HG03354 (cell line): ENCODE data around the gene WBP2.
"Not testable (repeated sequence)": the region's sequence is repeated elsewhere in the genome, so short reads cannot be mapped to it uniquely, and the experiment has no call there.

ENCODE experiments used
- ATAC-seq: cut with Tn5 transposase; IDR thresholded peaks from one replicate; pipeline ENCODE4 v1.9.1; 2021; ENCODE audit warnings: mild to moderate bottlenecking; ENCODE audit not compliant: unreplicated experiment, poor library complexity, severe bottlenecking

WBP2 gene

GRCh38 chr17:75870228-75870627 lies 15.1 kb upstream of the WBP2 start:
- not testable (repeated sequence) for ATAC-seq

- ATAC-seq = no peak
These were observed 14.4 kb upstream of the WBP2 start for GRCh38 chr17:75869282-75870141.

GRCh38 chr17:75868730-75869281 lies 13.7 kb upstream of the WBP2 start:
- ATAC-seq = not testable (repeated sequence)

- not testable (repeated sequence) for ATAC-seq
These were observed 10.5 kb upstream of the WBP2 start for GRCh38 chr17:75865404-75866188.

DNA sequence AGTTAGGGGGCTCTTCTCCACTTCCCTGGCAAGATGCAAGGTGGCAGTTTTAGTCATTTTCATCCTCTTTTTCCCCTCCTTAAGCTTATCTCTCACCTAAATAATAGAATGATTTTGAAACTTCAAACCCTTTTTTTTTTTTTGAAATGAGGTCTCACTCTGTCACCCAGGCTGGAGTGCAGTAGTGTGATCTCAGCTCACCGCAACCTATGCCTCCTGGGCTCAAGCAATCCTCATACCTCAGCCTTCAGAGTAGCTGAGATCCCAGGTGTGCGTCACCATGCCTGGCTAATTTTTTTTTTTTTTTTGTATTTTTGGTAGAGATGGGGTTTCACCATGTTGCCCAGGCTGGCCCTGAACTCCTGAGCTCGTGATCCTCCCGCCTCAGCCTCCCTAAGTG lies 9.8 kb upstream of the WBP2 start:
- not testable (repeated sequence) for ATAC-seq

DNA sequence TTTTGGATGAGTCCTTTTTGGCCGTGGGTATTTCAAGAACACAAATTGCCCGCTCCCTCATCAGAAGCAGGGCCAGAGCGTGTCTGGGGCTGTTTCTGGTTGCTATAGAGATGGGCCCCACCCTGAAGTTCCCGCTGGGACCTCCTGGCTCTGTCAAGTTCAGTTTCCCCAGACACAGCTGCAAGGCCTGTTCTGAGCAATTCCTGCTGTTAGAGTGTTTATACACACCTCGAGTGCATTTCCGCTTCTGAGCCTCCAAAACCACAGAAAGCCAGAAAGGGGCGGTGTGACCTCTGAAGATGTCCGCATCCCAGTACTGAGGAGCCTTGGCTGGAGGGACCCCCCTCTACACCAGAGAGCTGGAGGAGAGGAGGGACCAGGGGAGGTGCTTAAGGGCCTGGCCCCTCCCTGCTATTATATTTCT lies 9.3 kb upstream of the WBP2 start:
- ATAC-seq = peak; percentile 93

- ATAC-seq = no peak
These were observed 6.8 kb upstream of the WBP2 start for GRCh38 chr17:75861927-75862317.

DNA sequence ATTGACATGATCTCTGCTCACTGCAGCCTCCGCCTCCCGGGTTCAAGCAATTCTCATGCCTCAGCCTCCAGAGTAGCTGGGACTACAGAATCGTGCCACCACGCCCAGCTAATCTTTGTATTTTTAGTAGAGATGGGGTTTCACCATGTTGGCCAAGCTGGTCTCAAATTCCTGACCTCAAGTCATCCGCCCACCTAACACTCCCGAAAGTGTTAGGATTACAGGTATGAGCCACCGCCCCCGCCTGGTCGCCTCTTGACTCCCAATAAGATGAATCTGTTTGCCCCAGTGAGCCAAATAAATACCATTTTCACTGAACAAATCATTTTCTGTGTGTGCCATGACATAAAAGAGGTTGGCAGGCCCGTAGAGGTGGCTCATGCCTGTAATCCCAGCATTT lies 4.2 kb upstream of the WBP2 start:
- not testable (repeated sequence) for ATAC-seq

- no peak for ATAC-seq
These were observed 1.1 kb upstream of the WBP2 start for GRCh38 chr17:75856062-75856756.

- no peak for ATAC-seq
These were observed 240 bp downstream of the WBP2 start for GRCh38 chr17:75854881-75855309.

DNA sequence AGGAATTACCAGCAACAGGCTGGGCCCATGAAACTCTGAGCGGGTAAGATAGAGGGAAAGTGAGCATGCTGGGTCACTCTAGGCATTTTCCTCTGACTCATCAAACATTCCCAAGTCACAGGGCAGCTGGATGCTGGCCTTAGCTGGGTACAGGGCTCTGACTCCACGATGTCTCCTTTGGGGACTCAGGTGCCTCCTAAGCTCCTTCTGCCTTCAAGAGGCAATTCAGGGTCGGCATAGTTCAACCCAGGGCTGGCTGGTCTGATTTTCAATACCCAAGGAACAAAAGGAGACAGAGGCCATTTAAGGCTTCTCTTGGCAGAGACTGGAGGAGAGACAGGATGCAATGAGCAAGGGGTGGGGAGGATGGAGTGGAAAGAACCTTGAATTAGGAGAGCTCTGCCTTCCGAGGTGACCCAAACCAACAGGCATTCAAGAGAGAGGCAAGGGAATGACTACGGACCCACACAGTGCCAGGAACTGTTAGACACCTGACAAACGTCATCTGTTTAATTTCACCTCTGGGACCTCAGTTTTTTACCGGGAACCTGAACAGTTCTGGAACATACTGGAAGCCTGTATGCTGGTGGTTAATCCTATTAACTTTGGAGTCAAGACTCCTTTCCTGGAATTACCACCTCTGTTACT lies 910 bp downstream of the WBP2 start:
- ATAC-seq = no peak

- ATAC-seq = no peak
These were observed 1.7 kb downstream of the WBP2 start for GRCh38 chr17:75853433-75853832.

DNA sequence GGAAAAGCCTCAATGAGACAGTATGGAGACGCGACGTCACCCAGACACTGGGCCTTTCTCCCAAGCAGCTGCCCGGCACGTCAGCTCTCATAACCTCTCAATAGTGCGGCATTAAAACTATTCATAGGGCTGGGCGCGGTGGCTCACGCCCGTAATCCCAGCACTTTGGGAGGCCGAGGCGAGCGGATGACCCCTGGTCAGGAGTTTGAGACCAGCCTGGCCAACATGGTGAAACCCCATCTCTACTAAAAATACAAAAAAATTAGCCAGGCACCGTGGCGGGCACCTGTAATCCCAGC lies 3.5 kb downstream of the WBP2 start:
- ATAC-seq = not testable (repeated sequence)

DNA sequence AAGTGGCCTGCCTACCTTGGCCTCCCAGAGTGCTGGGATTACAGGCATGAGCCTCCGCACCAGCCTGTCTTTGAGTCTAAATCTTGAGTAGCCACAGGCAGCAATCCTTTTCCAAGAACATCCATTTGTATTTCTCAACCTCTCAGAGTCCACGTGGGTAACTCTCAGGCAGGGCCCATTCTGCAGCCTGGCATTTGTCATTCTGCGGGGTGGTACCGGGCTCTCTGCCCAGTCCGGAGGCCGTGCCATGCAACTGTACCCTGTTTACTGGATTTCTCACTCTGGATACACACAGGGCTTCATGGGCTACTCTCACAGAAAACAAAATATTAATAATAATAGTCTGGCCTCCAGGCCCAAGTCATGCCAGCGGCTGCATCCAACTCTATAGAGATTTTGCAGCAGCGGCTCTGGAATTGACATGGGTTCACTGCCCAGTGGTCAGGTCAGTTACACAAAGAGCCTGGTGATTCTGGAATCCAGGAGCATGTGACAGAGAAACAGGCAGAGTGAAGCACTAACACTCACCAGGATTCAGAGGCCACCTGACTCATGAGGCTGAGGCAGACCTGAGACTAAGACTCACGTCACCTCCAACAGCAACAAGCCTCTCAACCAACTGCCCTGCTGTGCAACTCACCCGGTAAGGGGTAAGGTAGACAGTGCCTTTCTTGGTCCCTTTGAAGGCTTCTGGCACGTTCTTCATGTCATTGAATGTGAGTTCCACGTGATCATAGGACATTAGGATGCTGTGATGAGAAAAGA lies 4.0 kb downstream of the WBP2 start:
- ATAC-seq = no peak

DNA sequence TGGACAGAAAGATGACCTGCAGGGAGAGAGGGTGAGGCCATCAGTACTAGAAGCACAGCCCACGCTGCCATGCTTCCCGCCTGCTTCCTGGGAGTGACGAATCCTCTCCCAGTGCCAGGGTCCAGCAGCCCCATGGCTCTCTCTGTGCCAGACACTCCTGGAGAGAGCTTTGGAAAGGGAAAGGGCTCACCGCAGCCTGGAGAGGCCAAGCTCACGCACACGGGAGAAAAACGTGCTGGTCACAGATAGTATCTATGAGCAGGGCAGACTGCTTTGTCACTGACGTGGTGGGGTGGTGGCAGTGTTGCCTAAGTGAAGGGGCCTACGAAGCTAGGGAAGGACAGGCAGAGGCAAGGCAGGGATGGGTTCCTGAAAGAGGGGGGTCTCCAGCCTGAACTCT lies 5.4 kb downstream of the WBP2 start:
- no peak for ATAC-seq

GRCh38 chr17:75849279-75849646 lies 5.9 kb downstream of the WBP2 start:
- ATAC-seq = no peak

DNA sequence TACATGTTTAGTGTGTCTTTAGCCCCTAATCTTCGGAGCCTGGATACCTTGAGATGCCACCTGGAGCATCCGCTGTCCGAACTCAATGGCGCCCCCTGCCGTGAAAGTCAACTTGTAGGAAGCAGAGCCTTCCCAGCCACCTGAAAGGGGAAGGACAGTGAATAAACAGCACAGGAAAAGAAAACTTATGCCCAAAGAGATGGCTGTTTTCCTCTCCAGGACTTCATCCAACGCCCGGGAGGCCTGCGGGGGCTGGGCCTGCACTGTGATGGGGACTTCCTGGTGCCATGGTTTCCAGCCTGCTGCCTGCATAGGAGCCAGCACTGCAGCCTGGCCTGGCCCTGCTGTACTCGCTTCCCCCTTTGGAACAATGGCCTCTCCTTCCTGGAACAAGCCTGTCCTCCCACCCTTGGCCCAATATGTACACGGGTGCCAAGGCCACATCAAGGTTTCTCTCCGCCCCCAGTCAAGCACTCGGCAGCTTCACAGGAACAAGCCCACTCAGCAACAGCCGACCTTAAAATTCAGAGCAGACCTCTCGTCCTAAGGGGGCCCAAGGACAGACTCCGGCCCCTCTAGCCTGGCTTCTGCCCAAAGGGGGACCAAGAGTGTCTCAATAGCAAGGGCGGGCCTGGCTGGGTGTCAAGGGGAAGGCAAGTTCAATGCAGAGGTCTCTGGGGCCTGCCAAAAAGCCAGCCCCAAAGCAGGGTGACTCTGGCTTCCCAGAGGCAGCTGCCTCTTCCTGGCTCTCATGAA lies 6.4 kb downstream of the WBP2 start:
- no peak for ATAC-seq
